Karpas-422 (cell line): ENCODE measurements around the gene FN3KRP. TPM values are rescaled to one million over a fixed set of nuclear protein-coding genes. Genes with fewer than 3 reads are reported as not detected.

Experiments
- DNase-seq: peaks from one replicate; pipeline ENCODE4 v3.0.0-alpha.2; 2015
- H2AFZ ChIP-seq: fragments of 200-600 bp; sonication (generic); 2 replicates; pipeline ENCODE4 v1.6.1; 2014; ENCODE audit warnings: antibody characterized with exemption, low read length, mixed read lengths
- H3K27ac ChIP-seq: fragments of 200-600 bp; sonication (generic); 2 replicates; pipeline ENCODE4 v1.5.1; 2014; ENCODE audit warnings: mild to moderate bottlenecking, low read length, moderate library complexity
- H3K27me3 ChIP-seq: fragments of 200-600 bp; sonication (generic); 2 replicates; pipeline ENCODE4 v1.6.1; 2014; ENCODE audit warnings: low read length, mixed read lengths
- H3K36me3 ChIP-seq: fragments of 200-600 bp; sonication (generic); 2 replicates; pipeline ENCODE4 v1.6.1; 2014; ENCODE audit warnings: low read length, mixed read lengths; ENCODE audit not compliant: insufficient read depth
- H3K4me1 ChIP-seq: fragments of 200-600 bp; sonication (generic); 2 replicates; pipeline ENCODE4 v1.6.1; 2014; ENCODE audit warnings: mild to moderate bottlenecking, low read length, mixed read lengths
- H3K4me2 ChIP-seq: fragments of 200-600 bp; sonication (generic); 2 replicates; pipeline ENCODE4 v1.6.1; 2014; ENCODE audit warnings: low read length, low read depth, mild to moderate bottlenecking; ENCODE audit not compliant: poor library complexity, severe bottlenecking
- H3K4me3 ChIP-seq: fragments of 200-600 bp; sonication (generic); 2 replicates; pipeline ENCODE4 v1.5.1; 2014; ENCODE audit warnings: mild to moderate bottlenecking, antibody characterized with exemption, low read length, mixed read lengths
- H3K79me2 ChIP-seq: fragments of 200-600 bp; sonication (generic); 2 replicates; pipeline ENCODE4 v1.6.1; 2014; ENCODE audit warnings: mild to moderate bottlenecking, low read length, mixed read lengths
- H3K9ac ChIP-seq: fragments of 200-600 bp; sonication (generic); 2 replicates; pipeline ENCODE4 v1.6.0; 2014; ENCODE audit warnings: low read length
- H3K9me2 ChIP-seq: fragments of 200-600 bp; sonication (generic), shearing (Covaris generic); replicated peaks from 2 replicates; pipeline ENCODE4 v1.6.0; 2014; ENCODE audit warnings: mild to moderate bottlenecking, low read length, moderate library complexity; ENCODE audit not compliant: insufficient read depth
- H3K9me3 ChIP-seq: fragments of 300-700, 200-600 bp; sonication (generic); 2 replicates; pipeline ENCODE4 v1.6.1; 2014; ENCODE audit warnings: low read length, mixed read lengths
- H4K20me1 ChIP-seq: fragments of 200-600 bp; sonication (generic); 2 replicates; pipeline ENCODE4 v1.6.1; 2014; ENCODE audit warnings: mild to moderate bottlenecking, antibody characterized with exemption, low read length, low read depth; ENCODE audit not compliant: insufficient read depth
- total RNA-seq: library from RNA; depleted of rRNA; stranded (reverse); fragments of >200 nt; shearing (Covaris generic); gene quantifications from 2 replicates; pipeline ENCODE4 v1.2.3, GENCODE V29; 2014; ENCODE audit warnings: low replicate concordance

Gene FN3KRP
- total RNA-seq, 1 experiment from 2014 or later, result 6.2 TPM

DNA sequence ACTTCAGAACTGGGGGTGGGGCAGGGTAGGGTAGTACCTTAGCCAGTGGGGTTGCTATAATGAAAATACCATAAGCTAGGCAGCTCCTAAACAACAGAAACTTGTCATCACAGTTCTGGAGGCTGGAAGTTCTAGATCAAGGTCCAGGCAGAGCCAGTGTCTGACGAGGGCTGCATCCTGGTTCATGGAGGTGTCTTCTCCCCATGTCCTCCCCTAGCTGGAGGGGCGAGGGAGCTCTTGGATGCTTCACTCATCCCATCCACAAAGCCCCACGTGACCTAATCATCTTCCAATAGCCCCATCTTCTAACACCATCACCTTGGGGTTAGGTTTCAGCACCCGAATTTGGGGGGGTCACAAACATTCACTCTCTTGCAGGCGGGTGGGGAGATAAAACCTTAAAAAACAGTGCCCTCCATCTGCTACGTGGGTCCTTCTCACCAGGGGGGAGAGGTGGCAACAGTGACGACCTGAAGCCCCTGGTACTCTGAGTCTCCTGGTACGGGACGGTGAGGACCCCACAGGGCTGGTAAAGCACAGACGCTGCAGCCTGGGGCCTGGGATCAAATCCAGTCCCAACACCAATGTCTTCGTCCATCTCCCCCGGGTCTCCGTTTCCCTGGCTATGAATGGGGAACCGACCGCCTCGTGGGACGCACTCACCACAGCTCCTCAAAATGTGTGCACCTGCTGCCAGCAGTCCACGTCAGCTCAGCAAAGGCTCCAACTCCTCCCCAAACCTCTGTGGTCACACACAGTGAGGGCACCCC is 40.8 kb upstream of the FN3KRP start:
- no peaks in the 10 kb centered on the region for H3K27me3 ChIP-seq
- no peak for DNase-seq
- no peak overlapping the region for H3K9ac ChIP-seq
- no peaks in the 10 kb centered on the region for H3K9me2 ChIP-seq
- H4K20me1 ChIP-seq, result no peaks in the 10 kb centered on the region
- no peak overlapping the region for H3K4me2 ChIP-seq
- H3K4me3 ChIP-seq, result no peak overlapping the region
- H2AFZ ChIP-seq, result no peak overlapping the region
- H3K79me2 ChIP-seq, result no peaks in the 10 kb centered on the region
- H3K9me3 ChIP-seq, result no peaks in the 10 kb centered on the region
- no peak overlapping the region for H3K27ac ChIP-seq
- H3K36me3 ChIP-seq, result no peaks in the 10 kb centered on the region
- H3K4me1 ChIP-seq, result no peaks in the 10 kb centered on the region

DNA sequence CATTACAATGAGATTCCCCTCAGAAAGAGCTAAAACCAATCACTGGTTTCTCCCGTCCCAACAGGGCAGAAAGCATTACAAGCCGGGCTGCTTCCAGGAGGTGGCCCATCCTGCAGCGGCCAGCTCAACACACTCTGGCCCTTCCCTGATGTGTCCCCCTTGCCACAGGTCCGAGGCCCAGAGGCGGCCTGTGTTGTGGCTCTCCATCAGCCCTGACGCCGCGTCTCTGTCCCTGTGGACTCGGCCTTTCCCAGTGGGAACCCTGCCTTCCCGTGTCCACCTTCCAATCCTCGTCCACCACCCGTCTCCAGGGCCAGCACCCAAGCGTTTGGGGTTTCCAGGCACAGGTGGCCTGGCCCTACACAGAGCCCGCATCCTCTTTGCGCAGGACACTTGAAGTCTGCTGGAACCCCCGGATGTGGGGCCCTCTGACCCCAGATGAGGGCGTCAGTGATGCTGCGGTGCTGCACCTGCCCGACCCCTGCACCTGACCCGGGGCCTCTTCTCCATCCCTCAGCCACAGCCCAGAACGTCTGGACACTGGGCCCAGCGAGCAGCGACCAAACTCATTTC is 39.1 kb upstream of the FN3KRP start:
- no peak overlapping the region for H2AFZ ChIP-seq
- no peak overlapping the region for H3K4me3 ChIP-seq
- DNase-seq, result no peak
- H3K27ac ChIP-seq, result no peak overlapping the region
- no peaks in the 10 kb centered on the region for H3K27me3 ChIP-seq
- no peaks in the 10 kb centered on the region for H3K36me3 ChIP-seq
- no peak overlapping the region for H3K9ac ChIP-seq
- peaks cover 8% of the 10 kb centered on the region for H3K9me3 ChIP-seq
- no peaks in the 10 kb centered on the region for H3K79me2 ChIP-seq
- H3K4me2 ChIP-seq, result no peak overlapping the region
- no peaks in the 10 kb centered on the region for H3K9me2 ChIP-seq
- no peaks in the 10 kb centered on the region for H4K20me1 ChIP-seq
- H3K4me1 ChIP-seq, result no peaks in the 10 kb centered on the region

DNA sequence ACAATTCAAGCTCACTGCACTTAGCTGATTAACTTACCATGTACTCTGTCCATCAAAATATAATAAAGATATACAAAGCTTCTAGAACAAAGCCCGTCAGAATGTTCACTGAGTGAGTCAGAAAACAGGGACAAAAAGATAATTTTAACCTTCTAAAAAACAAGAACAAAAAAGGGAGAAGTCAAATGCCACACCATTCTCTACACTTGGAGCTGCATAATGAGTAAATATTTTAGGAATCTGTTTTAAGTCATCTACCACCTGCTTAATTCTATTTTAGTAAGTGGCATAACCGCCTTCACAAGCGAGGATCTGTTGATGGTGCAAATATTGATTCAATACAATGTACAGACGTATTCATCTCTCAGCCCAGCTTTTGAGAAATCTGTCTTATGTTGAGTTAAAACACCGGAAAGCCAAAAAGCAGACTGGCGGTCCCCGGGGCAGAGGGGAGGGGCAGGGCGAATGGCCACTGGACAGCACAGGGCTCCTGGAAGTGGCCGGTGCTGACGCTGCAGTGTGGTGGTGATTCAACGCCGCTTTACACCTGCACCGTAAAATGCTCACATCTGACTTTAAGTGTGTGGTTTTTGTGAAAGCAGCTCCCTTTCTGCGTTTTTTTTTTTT is 38.1 kb upstream of the FN3KRP start:
- Histone ChIP-seq H3K79me2 (no peaks in the 10 kb centered on the region), H3K36me3 (no peaks in the 10 kb centered on the region), H3K4me2 (no peak overlapping the region), H3K9me3 (peaks cover 8% of the 10 kb centered on the region), H3K9ac (no peak overlapping the region), H3K4me1 (no peaks in the 10 kb centered on the region), H3K9me2 (no peaks in the 10 kb centered on the region), H3K27ac (no peak overlapping the region), H4K20me1 (no peaks in the 10 kb centered on the region), H3K27me3 (no peaks in the 10 kb centered on the region), H2AFZ (no peak overlapping the region), H3K4me3 (no peak overlapping the region)
- no peak for DNase-seq

DNA sequence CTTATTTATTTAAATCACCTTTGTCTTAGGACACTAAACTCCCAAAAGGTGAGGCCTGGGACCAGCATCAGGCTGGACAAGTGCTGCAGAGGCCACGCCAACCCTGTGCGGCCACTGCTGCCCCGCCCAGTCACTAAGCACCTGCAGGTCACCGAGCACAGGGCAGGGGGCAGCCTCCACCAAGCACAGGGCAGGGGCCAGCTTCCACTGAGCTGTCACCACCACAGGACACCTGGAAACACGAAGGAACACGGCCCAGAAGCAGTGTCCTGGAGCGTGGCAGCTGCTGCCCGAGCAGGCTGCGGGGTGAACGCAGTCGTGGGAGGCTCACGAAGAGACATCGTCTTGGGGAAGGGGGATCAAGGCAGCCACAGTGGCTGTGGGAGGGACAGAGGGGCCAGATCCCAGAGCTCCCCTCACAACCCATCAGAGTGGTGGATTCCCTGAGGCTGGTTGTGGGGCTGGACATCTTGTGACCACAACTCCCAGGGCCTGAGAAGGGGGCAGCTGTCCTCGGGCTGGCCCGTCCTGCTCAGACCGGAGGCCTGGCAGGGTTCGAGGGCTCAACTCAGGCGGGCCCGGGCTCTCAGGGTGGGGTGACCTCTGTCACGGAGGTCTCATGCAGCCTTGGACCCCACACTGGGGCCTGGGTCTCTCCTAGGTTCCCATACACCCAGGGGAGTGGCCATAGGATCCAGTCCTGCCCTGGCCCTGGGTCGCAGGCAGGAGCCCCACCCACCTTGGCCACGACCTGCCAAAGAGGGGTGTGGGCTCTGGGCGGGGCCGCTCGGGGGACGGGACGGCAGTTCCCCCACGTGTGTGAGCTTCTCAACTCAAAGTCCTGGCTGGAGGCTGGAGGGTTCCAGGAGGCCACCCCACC is 36.7 kb upstream of the FN3KRP start:
- H3K79me2 ChIP-seq, result no peaks in the 10 kb centered on the region
- H3K27ac ChIP-seq, result no peak overlapping the region
- H3K4me2 ChIP-seq, result no peak overlapping the region
- H3K4me3 ChIP-seq, result no peak overlapping the region
- no peak overlapping the region for H3K9ac ChIP-seq
- no peaks in the 10 kb centered on the region for H3K27me3 ChIP-seq
- H3K4me1 ChIP-seq, result no peaks in the 10 kb centered on the region
- H4K20me1 ChIP-seq, result no peaks in the 10 kb centered on the region
- no peak overlapping the region for H2AFZ ChIP-seq
- H3K9me2 ChIP-seq, result no peaks in the 10 kb centered on the region
- H3K36me3 ChIP-seq, result no peaks in the 10 kb centered on the region
- peaks cover 8% of the 10 kb centered on the region for H3K9me3 ChIP-seq
- no peak for DNase-seq

DNA sequence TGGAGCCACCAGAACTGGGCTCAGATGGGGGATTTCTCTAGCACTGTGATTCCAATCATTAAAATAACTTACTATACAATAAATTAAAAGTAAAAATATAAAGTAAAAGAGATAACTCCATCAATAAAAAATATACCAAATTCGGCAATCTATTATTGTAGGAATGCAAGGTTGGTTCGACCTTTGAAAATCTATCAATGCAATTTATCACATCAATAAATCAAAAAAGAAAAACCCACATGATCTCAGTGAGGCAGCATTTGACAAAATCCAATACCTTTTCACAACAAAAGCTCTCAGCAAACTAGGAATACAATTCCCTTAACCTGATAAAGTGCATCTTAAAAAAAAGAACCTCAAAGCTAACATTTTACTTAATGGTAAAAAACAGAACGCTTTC is 35.0 kb upstream of the FN3KRP start:
- H2AFZ ChIP-seq, result no peak overlapping the region
- H3K4me1 ChIP-seq, result no peaks in the 10 kb centered on the region
- H3K4me3 ChIP-seq, result no peak overlapping the region
- H3K9ac ChIP-seq, result no peak overlapping the region
- H3K27ac ChIP-seq, result no peak overlapping the region
- no peaks in the 10 kb centered on the region for H3K36me3 ChIP-seq
- H4K20me1 ChIP-seq, result no peaks in the 10 kb centered on the region
- peaks cover 8% of the 10 kb centered on the region for H3K9me3 ChIP-seq
- H3K4me2 ChIP-seq, result no peak overlapping the region
- no peak for DNase-seq
- H3K9me2 ChIP-seq, result no peaks in the 10 kb centered on the region
- no peaks in the 10 kb centered on the region for H3K79me2 ChIP-seq
- H3K27me3 ChIP-seq, result no peaks in the 10 kb centered on the region

DNA sequence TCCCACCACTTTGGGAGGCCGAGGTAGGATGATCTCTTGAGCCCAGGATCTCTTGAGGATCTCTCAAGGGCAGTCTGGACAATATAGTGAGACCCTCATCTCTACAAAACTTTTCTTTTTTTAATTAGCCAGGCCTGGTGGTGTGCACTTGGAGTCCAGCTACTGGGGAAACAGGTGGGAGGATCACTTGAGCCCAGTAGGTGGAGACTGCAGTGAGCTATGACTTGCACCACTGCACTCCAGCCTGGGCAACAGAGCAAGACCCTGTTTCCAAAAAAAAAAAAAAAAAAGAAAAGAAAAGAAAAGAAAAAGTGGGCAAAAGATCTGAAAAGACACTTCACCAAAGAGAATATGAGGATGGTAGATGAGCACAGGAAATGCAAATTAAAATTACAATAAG is 33.0 kb upstream of the FN3KRP start:
- peaks cover 8% of the 10 kb centered on the region for H3K9me3 ChIP-seq
- H3K9me2 ChIP-seq, result no peaks in the 10 kb centered on the region
- H4K20me1 ChIP-seq, result no peaks in the 10 kb centered on the region
- no peak for DNase-seq
- no peaks in the 10 kb centered on the region for H3K27me3 ChIP-seq
- no peak overlapping the region for H3K4me2 ChIP-seq
- no peak overlapping the region for H3K27ac ChIP-seq
- H2AFZ ChIP-seq, result no peak overlapping the region
- H3K4me3 ChIP-seq, result no peak overlapping the region
- no peaks in the 10 kb centered on the region for H3K4me1 ChIP-seq
- H3K9ac ChIP-seq, result no peak overlapping the region
- no peaks in the 10 kb centered on the region for H3K36me3 ChIP-seq
- H3K79me2 ChIP-seq, result no peaks in the 10 kb centered on the region

DNA sequence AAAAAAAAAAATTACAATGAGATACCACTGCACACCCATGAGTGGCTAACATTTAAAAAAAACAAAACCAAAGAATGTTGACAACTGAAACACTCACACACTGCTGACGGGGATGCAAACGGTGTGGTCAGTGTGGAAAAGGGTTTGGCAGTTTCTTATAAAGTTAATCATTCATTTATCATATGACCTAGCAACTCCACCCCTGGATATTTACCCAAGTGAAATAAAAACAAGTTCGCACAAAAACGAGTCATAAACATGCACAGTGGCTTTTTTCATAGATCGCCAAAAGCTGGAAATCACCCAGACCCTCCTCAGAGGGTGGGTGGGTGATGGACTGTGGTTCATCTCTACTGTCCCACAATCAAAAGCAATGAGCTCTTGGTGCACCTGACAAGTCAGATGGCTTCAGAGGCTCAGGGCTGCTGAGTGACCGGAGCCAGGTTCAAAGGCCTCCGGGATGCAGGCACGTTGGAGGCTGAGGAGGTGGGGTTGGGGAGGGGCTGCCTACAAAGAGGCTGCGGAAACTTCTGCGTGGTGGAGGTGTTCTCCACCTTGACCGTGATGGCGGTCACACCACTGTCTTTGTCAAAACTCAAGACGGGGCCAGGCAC is 32.2 kb upstream of the FN3KRP start:
- Histone ChIP-seq H3K4me1 (no peaks in the 10 kb centered on the region), H3K9me3 (peaks cover 8% of the 10 kb centered on the region), H3K9me2 (no peaks in the 10 kb centered on the region), H3K27ac (no peak overlapping the region), H3K9ac (no peak overlapping the region), H3K4me2 (no peak overlapping the region), H3K27me3 (no peaks in the 10 kb centered on the region), H3K4me3 (no peak overlapping the region), H3K79me2 (no peaks in the 10 kb centered on the region), H2AFZ (no peak overlapping the region), H4K20me1 (no peaks in the 10 kb centered on the region), H3K36me3 (no peaks in the 10 kb centered on the region)
- DNase-seq, result no peak
